HAP-1 (cell line): Measurements from ENCODE around the gene ERN1.

Experiments used
- DNase-seq, 2 experiments: peaks; one replicate each; pipeline ENCODE4 v3.0.0-alpha.2; 2016 to 2020; ENCODE audit warnings: low spot score in 2 of 2
- H3K27me3 ChIP-seq: fragments of 250-450 bp; sonication (Bioruptor Pico); 2 replicates; pipeline ENCODE4 v1.5.1; 2020; ENCODE audit warnings: low read depth, mild to moderate bottlenecking, moderate library complexity
- H3K36me3 ChIP-seq: fragments of 250-450 bp; sonication (Bioruptor Pico); replicated peaks from 2 replicates; pipeline ENCODE4 v1.5.1; 2020; ENCODE audit warnings: mild to moderate bottlenecking
- H3K4me1 ChIP-seq: fragments of 250-450 bp; sonication (Bioruptor Pico); 2 replicates; pipeline ENCODE4 v1.5.1; 2020; ENCODE audit warnings: mild to moderate bottlenecking
- H3K4me3 ChIP-seq: fragments of 250-450 bp; sonication (Bioruptor Pico); 2 replicates; pipeline ENCODE4 v1.5.1; 2020; ENCODE audit warnings: mild to moderate bottlenecking, moderate library complexity
- H3K9me3 ChIP-seq: fragments of 250-450 bp; sonication (Bioruptor Pico); 2 replicates; pipeline ENCODE4 v1.5.1; 2020; ENCODE audit warnings: mild to moderate bottlenecking, moderate library complexity
- in situ Hi-C: fragments of 300-500 bp; cut with MboI; formaldehyde crosslinking; loops from 3 replicates; pipeline ENCODE4 v1.14.3; 2020; ENCODE audit warnings: low sequenced_read_pairs, inconsistent platforms, mixed read lengths

Gene ERN1

GRCh38 chr17:64058621-64059020, 71.3 kb downstream of the ERN1 start:
- DNase-seq: no peak
- in situ Hi-C loops: no loop called here

DNA sequence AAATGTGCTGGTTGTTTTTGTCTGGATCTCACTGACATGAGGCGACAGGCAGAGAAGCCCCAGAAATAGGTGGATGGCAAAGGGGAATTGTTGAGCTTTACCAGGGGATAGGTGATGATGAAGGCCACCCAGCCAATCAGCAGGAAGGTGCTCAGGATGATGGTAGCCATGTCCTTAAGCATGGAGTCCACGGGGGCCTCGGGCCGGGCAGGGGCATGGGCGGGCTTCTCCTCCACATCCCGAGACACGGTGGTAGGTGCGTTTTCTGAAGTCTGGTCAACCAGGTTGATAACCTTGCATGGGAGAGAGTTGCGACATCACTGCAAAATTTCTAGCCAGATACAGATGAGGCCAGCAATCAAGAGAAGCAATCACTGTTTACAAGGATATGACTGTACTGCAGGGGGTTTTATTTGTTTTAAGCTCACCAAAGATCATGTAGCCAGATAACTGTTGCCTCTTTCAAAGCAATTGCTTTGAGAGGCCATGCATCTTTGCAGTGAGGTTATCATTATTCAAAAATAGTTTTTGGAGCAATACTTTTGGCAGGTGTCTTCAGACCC, 72.2 kb downstream of the ERN1 start:
- H3K9me3 ChIP-seq: no peaks in the 10 kb centered on the region
- H3K36me3 ChIP-seq: peaks cover 2% of the 10 kb centered on the region; the same call in 1 of the 2 replicates

More at GRCh38 chr17:64058621-64059020, 71.3 kb downstream of the ERN1 start:
- H3K36me3 ChIP-seq: peaks cover 2% of the 10 kb centered on the region; the same call in 1 of the 2 replicates
- no peaks in the 10 kb centered on the region for H3K27me3 ChIP-seq
- H3K4me3 ChIP-seq: no peak overlapping the region
- H3K4me1 ChIP-seq: no peaks in the 10 kb centered on the region
- no peaks in the 10 kb centered on the region for H3K9me3 ChIP-seq

DNA sequence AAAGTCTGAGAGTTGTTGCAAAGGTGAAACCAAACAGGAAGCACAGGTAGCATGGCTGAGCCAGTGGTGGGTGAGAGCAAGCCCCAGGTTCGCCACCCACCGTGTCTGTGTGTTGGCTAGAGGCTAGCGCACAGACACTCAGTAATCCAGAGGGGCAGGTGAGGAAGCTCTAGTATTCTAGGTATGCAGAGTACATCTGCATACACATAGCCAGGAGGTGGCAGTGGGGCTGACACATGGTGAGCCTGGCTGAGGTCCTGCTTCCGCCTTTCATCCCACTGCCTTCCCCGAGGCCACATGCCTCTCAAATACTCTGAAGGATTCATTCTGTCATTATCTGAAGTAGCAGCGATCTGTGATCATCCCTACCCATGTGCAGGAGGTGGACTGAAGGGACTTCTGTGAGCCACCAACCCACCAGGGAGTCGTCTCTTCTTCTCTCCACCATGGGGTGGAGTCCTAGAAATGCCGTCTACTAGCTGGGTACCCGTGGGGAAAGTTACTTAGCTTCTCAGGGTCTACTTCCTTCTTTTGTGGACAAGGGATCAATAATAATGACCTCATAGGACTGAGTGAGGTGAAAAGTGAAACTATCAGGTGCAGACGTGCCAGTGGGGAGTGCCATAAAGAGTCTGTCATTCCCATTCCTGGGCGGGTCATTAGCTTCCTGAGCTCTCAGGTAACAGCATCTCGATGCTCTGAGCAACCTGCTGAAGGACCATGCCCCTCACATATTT, 73.5 kb downstream of the ERN1 start:
- Histone ChIP-seq H3K4me1 (no peaks in the 10 kb centered on the region), H3K36me3 (peaks cover 2% of the 10 kb centered on the region), H3K27me3 (no peaks in the 10 kb centered on the region), H3K9me3 (no peaks in the 10 kb centered on the region), H3K4me3 (no peak overlapping the region)
- in situ Hi-C loops: no loop called here
- DNase-seq: no peak

More for the DNA sequence above, 72.2 kb downstream of the ERN1 start:
- no peak for DNase-seq
- Histone ChIP-seq H3K4me1 (no peaks in the 10 kb centered on the region), H3K27me3 (no peaks in the 10 kb centered on the region), H3K4me3 (no peak overlapping the region)
- in situ Hi-C loops: no loop called here

DNA sequence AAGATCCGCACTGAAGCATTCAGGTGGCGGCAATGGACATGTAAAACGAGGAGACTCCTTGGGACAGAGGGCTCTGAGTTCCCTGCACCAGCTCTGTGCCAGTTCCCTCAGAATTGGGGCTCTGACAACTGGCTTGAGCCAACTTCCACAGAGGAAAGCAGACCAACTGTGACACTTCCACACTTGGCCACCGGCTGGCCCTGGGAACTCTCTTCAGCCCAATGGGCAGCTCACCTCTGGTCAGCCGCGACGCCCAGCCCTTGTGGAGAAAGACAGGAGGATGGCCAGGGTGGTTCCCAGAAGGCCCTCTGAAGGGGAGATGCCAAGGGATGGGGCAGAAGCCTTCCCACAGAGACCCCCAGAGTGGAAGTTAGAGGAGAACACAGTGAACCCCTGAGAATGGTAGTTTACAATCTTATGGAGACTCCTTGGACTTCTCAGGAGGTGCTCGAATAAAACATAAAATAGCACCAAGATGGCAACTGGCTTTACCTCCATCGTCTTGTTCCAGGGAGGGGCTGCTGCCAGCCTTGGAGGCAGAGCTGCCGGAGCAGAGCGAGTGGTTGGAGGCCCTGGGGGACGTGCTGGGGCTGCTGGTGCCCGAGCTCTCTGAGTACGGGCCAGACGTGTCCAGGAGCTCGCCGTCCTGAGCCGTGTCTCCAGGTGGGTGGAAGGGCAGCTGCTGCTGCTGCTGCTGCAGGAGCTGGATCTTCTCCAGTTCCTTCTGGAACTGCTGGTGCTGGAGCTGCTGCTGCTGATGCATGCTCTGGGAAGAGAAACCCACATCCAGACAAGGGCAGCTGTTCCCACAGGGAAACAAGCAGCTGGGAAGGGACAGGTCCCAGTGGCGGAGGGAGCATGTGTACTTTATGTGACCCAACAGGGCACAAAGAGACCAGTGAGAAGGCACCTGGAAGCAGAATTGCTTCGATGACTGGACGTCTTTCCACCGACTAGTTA, 74.5 kb downstream of the ERN1 start:
- H3K36me3 ChIP-seq: peaks cover 2% of the 10 kb centered on the region
- in situ Hi-C loops: no loop called here
- H3K4me3 ChIP-seq: no peak overlapping the region
- no peaks in the 10 kb centered on the region for H3K9me3 ChIP-seq
- H3K27me3 ChIP-seq: no peaks in the 10 kb centered on the region
- no peaks in the 10 kb centered on the region for H3K4me1 ChIP-seq
- no peak for DNase-seq

- Histone ChIP-seq H3K4me3 (no peak overlapping the region), H3K4me1 (no peaks in the 10 kb centered on the region), H3K9me3 (no peaks in the 10 kb centered on the region), H3K27me3 (no peaks in the 10 kb centered on the region), H3K36me3 (peaks cover 2% of the 10 kb centered on the region)
- in situ Hi-C loops: no loop called here
- no peak for DNase-seq
Measured at GRCh38 chr17:64054304-64054703, 75.6 kb downstream of the ERN1 start.

DNA sequence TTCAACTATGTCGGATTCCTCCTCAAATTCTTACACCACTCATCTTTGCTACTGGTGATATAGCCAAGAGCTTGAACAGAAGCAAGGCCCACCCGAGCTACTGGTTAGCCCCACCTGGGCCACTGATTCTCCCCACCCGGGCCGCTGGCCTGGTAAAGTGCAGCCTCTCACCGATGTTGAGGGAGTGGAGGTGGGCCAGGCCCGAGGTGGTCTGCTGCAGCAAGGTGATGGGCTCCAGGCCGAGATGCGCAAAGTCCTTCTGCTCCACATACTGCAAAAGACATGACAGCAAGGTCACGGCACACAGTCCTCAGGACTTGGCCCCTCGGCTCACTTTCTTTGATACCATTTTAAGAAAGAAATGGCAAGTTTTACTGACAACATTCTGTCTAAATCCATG, 76.8 kb downstream of the ERN1 start:
- in situ Hi-C loops: no loop called here
- Histone ChIP-seq H3K9me3 (no peaks in the 10 kb centered on the region), H3K4me1 (no peaks in the 10 kb centered on the region), H3K27me3 (no peaks in the 10 kb centered on the region), H3K4me3 (no peak overlapping the region), H3K36me3 (peaks cover 2% of the 10 kb centered on the region)
- DNase-seq: no peak

DNA sequence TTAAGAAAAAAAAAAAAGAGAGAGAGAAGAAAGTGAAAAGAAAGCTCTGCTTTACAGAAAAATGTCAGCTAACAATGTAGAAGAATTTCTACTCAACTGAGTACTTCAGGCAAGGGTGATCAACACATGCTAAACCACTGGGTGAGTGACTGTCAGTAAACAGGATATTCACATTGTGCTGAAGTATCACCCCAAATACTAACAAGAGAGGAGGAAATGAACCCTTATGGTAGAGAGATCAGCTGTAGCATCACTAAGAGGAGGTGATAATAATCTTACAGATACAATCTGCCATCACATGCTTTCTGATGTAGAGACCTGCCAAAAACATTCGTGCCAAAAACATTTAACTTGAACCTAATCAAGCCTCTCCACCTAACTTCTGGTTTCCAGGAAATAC, 78.8 kb downstream of the ERN1 start:
- Histone ChIP-seq H3K4me3 (no peak overlapping the region), H3K4me1 (no peaks in the 10 kb centered on the region), H3K36me3 (peaks cover 10% of the 10 kb centered on the region), H3K9me3 (no peaks in the 10 kb centered on the region), H3K27me3 (no peaks in the 10 kb centered on the region)
- no peak for DNase-seq
- in situ Hi-C loops: no loop called here

- peaks cover 11% of the 10 kb centered on the region for H3K36me3 ChIP-seq
- in situ Hi-C loops: no loop called here
- no peaks in the 10 kb centered on the region for H3K27me3 ChIP-seq
Measured at GRCh38 chr17:64048805-64049204, 81.1 kb downstream of the ERN1 start.

DNA sequence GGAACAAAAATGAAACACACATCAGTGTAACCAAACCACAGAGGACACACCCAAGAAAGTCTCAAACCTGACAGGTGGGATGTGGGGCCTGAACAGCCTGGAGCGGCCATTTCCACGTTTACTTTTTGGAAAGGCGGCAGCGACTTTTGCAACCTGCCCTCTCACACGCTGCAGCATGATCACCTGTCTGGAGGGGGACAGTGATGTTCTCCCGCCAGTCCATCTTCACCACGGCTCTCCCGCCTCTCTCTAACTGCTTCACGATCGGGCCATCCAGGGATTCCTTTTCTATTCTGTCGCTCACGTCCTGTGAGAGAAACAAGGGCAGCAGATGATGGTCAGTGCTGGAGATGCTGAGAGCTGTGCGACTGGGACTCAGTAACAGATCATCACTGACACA, 84.8 kb downstream of the ERN1 start:
- no peaks in the 10 kb centered on the region for H3K4me1 ChIP-seq
- no peak for DNase-seq
- H3K27me3 ChIP-seq: no peaks in the 10 kb centered on the region
- H3K36me3 ChIP-seq: peaks cover 11% of the 10 kb centered on the region; the same call in 1 of the 2 replicates
- in situ Hi-C loops: no loop called here
- H3K9me3 ChIP-seq: no peaks in the 10 kb centered on the region
- no peak overlapping the region for H3K4me3 ChIP-seq

More at GRCh38 chr17:64048805-64049204, 81.1 kb downstream of the ERN1 start:
- Histone ChIP-seq H3K4me3 (no peak overlapping the region), H3K4me1 (no peaks in the 10 kb centered on the region), H3K9me3 (no peaks in the 10 kb centered on the region)
- no peak for DNase-seq

DNA sequence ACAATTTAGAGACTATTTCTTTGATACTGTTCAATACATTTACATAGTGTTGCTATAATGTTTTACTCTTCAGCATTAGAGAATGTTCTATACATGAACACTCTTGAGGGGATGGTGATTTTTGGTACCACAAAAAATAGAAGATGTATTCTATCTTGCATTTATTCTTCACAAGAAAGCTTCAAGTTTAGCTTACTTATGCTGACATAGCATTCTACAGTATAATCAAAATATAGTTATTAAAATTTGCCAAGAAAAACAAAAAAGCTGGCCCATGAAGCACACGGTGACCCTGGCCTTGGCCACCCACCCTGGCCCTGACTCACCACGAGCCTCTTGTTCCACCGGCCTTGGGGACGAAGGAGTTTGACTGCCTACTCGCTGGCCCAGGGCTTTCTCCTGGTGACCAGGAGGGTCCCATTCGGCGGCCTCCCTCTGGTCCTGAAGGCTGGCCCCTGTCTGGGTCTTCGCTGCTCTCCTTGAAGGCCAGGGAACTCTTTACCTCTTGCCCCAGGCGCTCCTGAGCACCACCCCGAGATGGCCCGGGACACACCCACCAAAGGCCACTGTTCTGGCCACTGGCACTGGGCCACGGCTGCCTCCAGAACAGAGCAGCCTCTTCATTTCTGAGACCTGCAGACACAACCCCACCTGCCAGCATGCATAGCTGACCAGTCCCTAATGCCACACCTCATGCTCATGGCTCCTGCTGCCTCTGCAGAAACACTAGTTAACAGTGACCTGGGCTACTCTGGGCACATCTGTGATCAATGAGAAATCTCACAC, 87.1 kb downstream of the ERN1 start:
- DNase-seq: no peak
- no peaks in the 10 kb centered on the region for H3K4me1 ChIP-seq
- H3K9me3 ChIP-seq: no peaks in the 10 kb centered on the region
- in situ Hi-C loops: no loop called here
- peaks cover 11% of the 10 kb centered on the region; the same call in 1 of the 2 replicates for H3K36me3 ChIP-seq
- H3K4me3 ChIP-seq: no peak overlapping the region
- no peaks in the 10 kb centered on the region for H3K27me3 ChIP-seq

- in situ Hi-C loops: no loop called here
- no peak for DNase-seq
Measured at GRCh38 chr17:64041912-64042311, 88.0 kb downstream of the ERN1 start.

GRCh38 chr17:64040206-64040605, 89.7 kb downstream of the ERN1 start:
- Histone ChIP-seq H3K9me3 (no peaks in the 10 kb centered on the region), H3K4me1 (no peaks in the 10 kb centered on the region), H3K36me3 (0 out of 2 replicates have a peak, but pooled peaks cover 4% of the 10 kb centered on the region), H3K4me3 (no peak overlapping the region), H3K27me3 (no peaks in the 10 kb centered on the region)
- in situ Hi-C loops: no loop called here
- DNase-seq: no peak

More at GRCh38 chr17:64041912-64042311, 88.0 kb downstream of the ERN1 start:
- Histone ChIP-seq H3K9me3 (no peaks in the 10 kb centered on the region), H3K4me1 (no peaks in the 10 kb centered on the region), H3K36me3 (peaks cover 11% of the 10 kb centered on the region; the same call in 1 of the 2 replicates), H3K4me3 (no peak overlapping the region), H3K27me3 (no peaks in the 10 kb centered on the region)

DNA sequence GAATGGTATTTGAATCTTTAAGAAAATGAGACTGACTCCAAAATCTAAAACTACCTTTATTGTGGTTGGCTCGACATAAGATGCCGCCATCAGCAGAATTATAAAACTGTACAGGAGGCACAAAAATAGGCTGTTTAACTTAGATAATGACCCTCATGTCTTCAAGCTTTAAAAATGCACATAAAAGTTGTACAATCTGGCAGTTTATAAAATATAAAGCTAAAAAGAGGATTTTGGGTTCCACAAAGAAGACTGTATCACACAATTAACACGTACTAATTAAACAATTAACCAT, 90.9 kb downstream of the ERN1 start:
- Histone ChIP-seq H3K36me3 (no peaks in the 10 kb centered on the region), H3K4me1 (no peaks in the 10 kb centered on the region), H3K27me3 (no peaks in the 10 kb centered on the region), H3K9me3 (no peaks in the 10 kb centered on the region), H3K4me3 (no peak overlapping the region)
- DNase-seq: no peak
- in situ Hi-C loops: no loop called here
